Breast epithelium (tissue), 4 donors: ENCODE data around the gene EDRF1. TPM values are rescaled to one million over a fixed set of nuclear protein-coding genes. Genes with fewer than 3 reads are reported as not detected.

ENCODE experiments used
- DNase-seq, 2 donors: peaks; one replicate each; pipeline ENCODE4 v3.0.0-alpha.2; 2019; ENCODE audit warnings: low spot score in 2 of 2
- H3K27ac ChIP-seq, 2 donors: fragments of 200-600 bp; sonication (generic) in 1 of 2; one replicate each; pipeline ENCODE4 v1.5.1; 2016 to 2019; ENCODE audit warnings: mild to moderate bottlenecking in 1 of 2
- H3K27me3 ChIP-seq, 2 donors: fragments of 200-600 bp; sonication (generic) in 1 of 2; one replicate each; pipeline versions ENCODE4 v1.5.1 to v1.6.0; 2017 to 2019; ENCODE audit warnings: control low read depth in 1 of 2, mild to moderate bottlenecking in 1 of 2
- H3K36me3 ChIP-seq: fragments of 200-600 bp; one replicate; pipeline ENCODE4 v1.5.1; 2019
- H3K4me1 ChIP-seq, 2 donors: fragments of 200-600 bp; sonication (generic); one replicate each; pipeline ENCODE4 v1.5.1; 2016 to 2019; ENCODE audit warnings: control low read depth in 1 of 2
- H3K4me3 ChIP-seq, 3 donors: fragments of 200-600 bp; sonication (generic); 1 replicate in 2 of 3; 2 replicates in 1 of 3; pipeline ENCODE4 v1.5.1; 2016 to 2019; ENCODE audit warnings: mild to moderate bottlenecking in 3 of 3, moderate library complexity in 2 of 3
- H3K9me3 ChIP-seq, 2 donors: fragments of 200-600 bp; sonication (generic) in 1 of 2; one replicate each; pipeline ENCODE4 v1.5.1; 2016 to 2019; ENCODE audit warnings: control low read depth in 1 of 2
- POLR2A ChIP-seq: fragments of 450-650 bp; IDR thresholded peaks from one replicate; pipeline ENCODE4 v1.6.1; 2016; ENCODE audit warnings: antibody characterized with exemption, mild to moderate bottlenecking, moderate library complexity
- POLR2AphosphoS5 ChIP-seq, 3 donors: sonication (generic); formaldehyde crosslinking; IDR thresholded peaks; one replicate each; pipeline ENCODE4 v1.6.1; 2017; ENCODE audit warnings: antibody characterized with exemption in 3 of 3
- intact Hi-C: fragments of 100-400 bp; cut with DNase I; formaldehyde crosslinking; loops from one replicate; pipeline ENCODE4 v1.15.1; 2023; ENCODE audit warnings: low total_unique reads
- total RNA-seq, 3 donors: library from RNA; depleted of rRNA; stranded (reverse); fragments of >200 nt; gene quantifications; one replicate each; pipeline ENCODE4 v1.1.0, GENCODE V29; 2016
- TF ChIP-seq, protein P1 (sequence below), 3 donors: fragments of 450-650 bp; IDR thresholded peaks; one replicate each; pipeline ENCODE4 v1.5.1; 2016 to 2017; ENCODE audit warnings: antibody characterized with exemption in 3 of 3, mild to moderate bottlenecking in 3 of 3, moderate library complexity in 3 of 3

Gene EDRF1
- total RNA-seq, 3 donors from 2014 or later, result 23.8 to 37.3 (median 35.1) TPM

DNA sequence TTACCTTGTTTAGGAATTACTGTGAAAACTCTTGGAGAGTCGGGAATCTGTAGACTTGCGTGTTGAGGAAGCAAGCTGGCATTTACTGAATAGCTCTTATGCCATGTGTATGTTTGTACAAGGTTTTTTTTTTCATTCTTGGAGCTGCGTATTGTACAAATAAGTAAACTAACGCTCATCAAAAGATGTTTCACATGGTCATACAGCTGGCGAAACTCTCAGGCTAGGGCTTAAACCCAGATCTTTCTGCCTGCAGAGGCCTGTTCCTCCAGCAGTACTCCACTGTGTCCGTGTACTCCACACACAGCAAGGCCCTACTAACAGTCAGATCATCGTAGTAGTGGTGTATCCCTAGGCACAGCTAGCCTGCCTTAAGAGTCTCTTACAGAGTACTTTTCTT lies 7.4 kb downstream of the EDRF1 start:
- H3K4me3 ChIP-seq, result no peak overlapping the region
- intact Hi-C loops, result no loop called here
- no peaks in the 10 kb centered on the region for H3K27me3 ChIP-seq
- no peak overlapping the region for H3K27ac ChIP-seq
- DNase-seq, result no peak
- TF ChIP-seq, protein P1, sequence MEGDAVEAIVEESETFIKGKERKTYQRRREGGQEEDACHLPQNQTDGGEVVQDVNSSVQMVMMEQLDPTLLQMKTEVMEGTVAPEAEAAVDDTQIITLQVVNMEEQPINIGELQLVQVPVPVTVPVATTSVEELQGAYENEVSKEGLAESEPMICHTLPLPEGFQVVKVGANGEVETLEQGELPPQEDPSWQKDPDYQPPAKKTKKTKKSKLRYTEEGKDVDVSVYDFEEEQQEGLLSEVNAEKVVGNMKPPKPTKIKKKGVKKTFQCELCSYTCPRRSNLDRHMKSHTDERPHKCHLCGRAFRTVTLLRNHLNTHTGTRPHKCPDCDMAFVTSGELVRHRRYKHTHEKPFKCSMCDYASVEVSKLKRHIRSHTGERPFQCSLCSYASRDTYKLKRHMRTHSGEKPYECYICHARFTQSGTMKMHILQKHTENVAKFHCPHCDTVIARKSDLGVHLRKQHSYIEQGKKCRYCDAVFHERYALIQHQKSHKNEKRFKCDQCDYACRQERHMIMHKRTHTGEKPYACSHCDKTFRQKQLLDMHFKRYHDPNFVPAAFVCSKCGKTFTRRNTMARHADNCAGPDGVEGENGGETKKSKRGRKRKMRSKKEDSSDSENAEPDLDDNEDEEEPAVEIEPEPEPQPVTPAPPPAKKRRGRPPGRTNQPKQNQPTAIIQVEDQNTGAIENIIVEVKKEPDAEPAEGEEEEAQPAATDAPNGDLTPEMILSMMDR (IDR thresholded peaks at IDR 0.05), result no peak
- no peak for TF ChIP-seq POLR2AphosphoS5 (IDR thresholded peaks at IDR 0.05)
- TF ChIP-seq POLR2A, result no peak
- H3K4me1 ChIP-seq, result no peaks in the 10 kb centered on the region
- H3K36me3 ChIP-seq, result peaks cover 15% of the 10 kb centered on the region
- no peaks in the 10 kb centered on the region for H3K9me3 ChIP-seq

DNA sequence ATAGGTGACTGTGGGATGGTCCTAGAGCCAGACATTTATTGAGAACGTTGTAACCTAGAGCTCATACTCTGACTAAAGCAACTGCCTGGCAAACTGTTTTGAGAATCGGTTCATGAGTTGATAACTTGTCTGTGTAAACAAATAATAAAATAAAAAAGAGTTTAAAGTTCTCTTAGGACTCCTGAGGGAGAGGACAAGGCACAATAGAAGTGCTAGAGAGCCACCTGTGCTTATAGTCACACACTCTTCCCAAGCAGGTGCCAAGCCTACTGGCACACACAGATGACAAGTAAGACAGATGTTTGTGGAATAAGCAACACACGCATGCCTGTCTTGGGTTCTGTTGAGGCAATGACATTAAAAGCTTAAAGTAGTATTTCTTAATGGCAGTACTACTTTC lies 7.9 kb downstream of the EDRF1 start:
- no peak for TF ChIP-seq POLR2A
- TF ChIP-seq, protein P1 (IDR thresholded peaks at IDR 0.05), result no peak
- no peak for TF ChIP-seq POLR2AphosphoS5 (IDR thresholded peaks at IDR 0.05)
- intact Hi-C loops, result no loop called here
- no peak overlapping the region for H3K27ac ChIP-seq
- no peak overlapping the region for H3K4me3 ChIP-seq
- no peaks in the 10 kb centered on the region for H3K27me3 ChIP-seq
- no peak for DNase-seq
- peaks cover 15% of the 10 kb centered on the region for H3K36me3 ChIP-seq
- H3K4me1 ChIP-seq, result no peaks in the 10 kb centered on the region
- H3K9me3 ChIP-seq, result no peaks in the 10 kb centered on the region

DNA sequence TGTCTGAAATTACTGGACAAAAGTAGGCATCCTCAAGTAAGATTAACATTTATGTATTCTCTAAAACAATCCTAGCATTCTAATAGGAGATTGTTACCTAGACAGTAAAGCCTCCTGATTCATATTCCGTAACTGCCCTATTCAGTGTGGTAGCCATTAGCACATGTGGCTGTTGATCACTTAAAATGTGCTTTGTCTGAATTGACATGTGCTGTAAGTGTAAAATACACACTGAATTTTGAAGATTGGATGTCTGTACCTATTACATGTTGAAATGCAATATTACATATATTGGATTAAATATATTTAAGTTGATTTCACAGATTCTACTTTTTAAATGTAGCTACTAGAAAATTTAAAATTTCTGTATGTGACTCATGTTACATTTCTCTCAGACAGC lies 14.6 kb downstream of the EDRF1 start:
- no peak overlapping the region for H3K27ac ChIP-seq
- TF ChIP-seq POLR2AphosphoS5 (IDR thresholded peaks at IDR 0.05) (no peak), POLR2A (no peak)
- TF ChIP-seq, protein P1 (IDR thresholded peaks at IDR 0.05), result no peak
- DNase-seq, result no peak
- H3K4me1 ChIP-seq, result no peaks in the 10 kb centered on the region
- intact Hi-C loops, result no loop called here
- H3K4me3 ChIP-seq, result no peak overlapping the region
- H3K27me3 ChIP-seq, result no peaks in the 10 kb centered on the region
- no peaks in the 10 kb centered on the region for H3K9me3 ChIP-seq
- H3K36me3 ChIP-seq, result peaks cover 20% of the 10 kb centered on the region

DNA sequence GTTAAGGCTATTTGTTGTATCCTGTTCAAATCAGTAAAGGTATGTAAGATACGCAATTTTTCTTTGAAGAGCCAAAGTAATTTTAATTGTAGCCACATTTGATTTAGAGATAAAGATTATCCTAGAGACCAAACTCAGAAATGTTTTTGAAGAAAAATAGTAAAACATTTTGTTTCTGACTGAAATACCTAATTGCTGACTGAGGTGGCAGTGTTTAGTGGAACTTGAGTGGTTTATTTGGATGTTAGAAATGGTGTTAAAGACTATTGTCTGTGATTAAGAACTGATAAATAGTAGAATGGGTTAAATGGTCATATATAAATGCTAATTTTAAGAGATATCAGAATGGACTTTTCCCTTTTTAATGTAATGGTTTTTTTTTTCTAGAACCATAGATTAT lies 15.3 kb downstream of the EDRF1 start:
- no peak for DNase-seq
- Histone ChIP-seq H3K9me3 (no peaks in the 10 kb centered on the region), H3K27ac (no peak overlapping the region), H3K4me3 (no peak overlapping the region), H3K36me3 (peaks cover 19% of the 10 kb centered on the region), H3K4me1 (no peaks in the 10 kb centered on the region), H3K27me3 (no peaks in the 10 kb centered on the region)
- intact Hi-C loops, result no loop called here
- TF ChIP-seq, protein P1 (IDR thresholded peaks at IDR 0.05), result no peak
- TF ChIP-seq POLR2A, result no peak
- TF ChIP-seq POLR2AphosphoS5 (IDR thresholded peaks at IDR 0.05), result no peak

DNA sequence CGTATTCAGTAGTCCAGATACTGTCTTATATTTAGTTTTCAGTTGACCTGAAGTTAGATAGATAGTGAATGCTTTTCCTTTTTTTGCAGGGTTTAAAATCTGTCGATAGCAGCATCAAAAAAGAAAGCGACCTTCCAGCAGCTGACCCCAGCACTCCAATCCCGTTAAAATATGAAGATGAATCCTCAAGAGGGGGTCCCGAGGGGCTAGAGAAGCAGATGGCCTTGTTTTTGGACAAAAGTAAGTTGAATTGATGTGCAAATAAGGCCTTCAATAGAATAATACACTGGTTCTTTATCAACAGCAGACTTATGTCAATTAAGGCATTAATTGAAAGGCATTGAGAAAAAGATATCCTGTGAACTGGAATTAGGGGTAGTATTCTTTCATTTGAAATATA lies 18.7 kb downstream of the EDRF1 start:
- H3K36me3 ChIP-seq, result peaks cover 16% of the 10 kb centered on the region
- no peak for TF ChIP-seq POLR2A
- TF ChIP-seq POLR2AphosphoS5 (IDR thresholded peaks at IDR 0.05), result no peak
- TF ChIP-seq, protein P1 (IDR thresholded peaks at IDR 0.05), result no peak
- no peak overlapping the region for H3K4me3 ChIP-seq
- no peak overlapping the region for H3K27ac ChIP-seq
- DNase-seq, result no peak
- no peaks in the 10 kb centered on the region for H3K4me1 ChIP-seq
- no peaks in the 10 kb centered on the region for H3K9me3 ChIP-seq
- no peaks in the 10 kb centered on the region for H3K27me3 ChIP-seq
- intact Hi-C loops, result no loop called here
